ENCODE results near the gene RNF169.

DNA sequence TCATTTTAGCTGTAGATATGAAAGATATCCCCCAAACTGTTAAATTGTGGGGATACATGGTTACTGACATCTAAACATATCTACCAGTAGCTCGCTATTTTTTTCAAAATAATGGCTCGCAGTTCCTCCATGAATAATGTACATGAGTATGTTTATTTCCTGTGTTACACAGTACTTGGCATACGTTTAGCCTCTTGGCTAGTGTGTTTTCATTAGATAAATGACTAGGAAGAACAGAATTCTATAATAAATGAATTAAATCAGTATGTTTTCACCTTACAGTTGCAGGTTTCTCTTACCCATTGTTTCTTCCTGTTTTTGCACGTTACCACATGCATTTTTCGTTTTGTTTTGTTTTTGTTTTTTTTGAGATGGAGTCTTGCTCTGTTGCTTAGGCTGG, 21.8 kb downstream of the RNF169 start:
- TF ChIP-seq TAF1 (IDR thresholded peaks at IDR 0.05; ENCODE audit: borderline replicate concordance, low read depth, low read length) = no peak
- no peak for TF ChIP-seq POLR2AphosphoS5 (IDR thresholded peaks at IDR 0.05; ENCODE audit: low read depth, low read length)
